ENCODE measurements around the gene AIG1.

DNA sequence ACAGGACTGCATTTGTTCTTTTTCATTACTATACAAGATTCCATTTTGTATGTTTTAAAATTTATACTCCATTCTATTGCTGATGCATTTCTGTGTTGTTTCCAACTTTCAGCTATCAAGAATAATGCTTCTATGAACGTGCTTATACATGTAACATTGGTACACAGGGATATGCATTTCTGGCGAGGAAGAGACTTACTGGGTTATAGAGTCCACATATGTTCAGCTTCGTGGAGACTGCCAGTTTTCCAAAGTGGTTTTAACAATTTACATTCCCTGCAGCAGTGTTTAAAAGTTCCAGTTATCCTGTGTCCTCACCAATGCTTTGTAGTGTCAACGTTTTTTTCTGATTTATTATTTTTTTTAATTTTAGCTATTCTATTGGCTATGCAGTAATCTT lies 48.5 kb downstream of the AIG1 start:
- TF ChIP-seq HDGF (IDR thresholded peaks at IDR 0.05; ENCODE audit: borderline replicate concordance), result no peak
- TF ChIP-seq SP1 (IDR thresholded peaks at IDR 0.05), result no peak
- no peak for TF ChIP-seq L3MBTL2 (conservative IDR thresholded peaks at IDR 0.05)
- TF ChIP-seq FOXK2 (IDR thresholded peaks at IDR 0.05), result no peak
- TF ChIP-seq ARNT (IDR thresholded peaks at IDR 0.05), result no peak
- no peak for TF ChIP-seq LEF1 (IDR thresholded peaks at IDR 0.05; ENCODE audit: borderline replicate concordance)
- no peak for TF ChIP-seq ELF4 (IDR thresholded peaks at IDR 0.05)
